K562 (cell line): Measurements from ENCODE around the gene CSTA. TPM values are rescaled to one million over a fixed set of nuclear protein-coding genes. Genes with fewer than 3 reads are reported as not detected.

Source experiments
- ATAC-seq: fragments of 200-7000 bp; cut with Tn5 transposase; 3 replicates; pipeline ENCODE4 v1.9.1; 2020; ENCODE audit warnings: moderate library complexity
- BruUV-seq: library from RNA; stranded (reverse); fragments of 400-500 nt; replicated peaks from 2 replicates; lab custom pipeline; 2021; lab: Mats Ljungman, UMichigan
- CTCF ChIA-PET: fragments of 300-600 bp; formaldehyde crosslinking; extraction: SDS; loops from one replicate; lab custom pipeline; 2021; ENCODE audit warnings: low intra/inter-chr PET ratio; lab: Yijun Ruan, JAX
- POLR2A ChIA-PET: fragments of 300-600, 350-650 bp; sonication (Branson Sonifier 250); formaldehyde crosslinking; extraction: SDS; loops from one replicate; lab custom pipeline; 2021; ENCODE audit warnings: antibody characterized with exemption, inconsistent platforms; lab: Yijun Ruan, JAX
- DNase-seq, 4 experiments: peaks; one replicate each; pipeline versions ENCODE4 v3.0.0 to v3.0.0-alpha.2; 2011 to 2018; ENCODE audit warnings: low spot score in 3 of 4, mixed read lengths in 3 of 4; ENCODE audit errors: extremely low read depth in 1 of 4
- FAIRE-seq: peaks from 2 replicates; lab custom pipeline; 2011; peaks lifted over from hg19 to GRCh38; lab: Jason Lieb, UNC
- H2AFZ ChIP-seq: 2 replicates; pipeline ENCODE4 v1.6.0; 2011; ENCODE audit warnings: low read depth, low read length, control low read depth, inconsistent platforms
- H3K27ac ChIP-seq: fragments of 200-600 bp; 3 replicates; pipeline ENCODE4 v1.8.0; 2011; ENCODE audit warnings: low read depth, mild to moderate bottlenecking, control low read depth, inconsistent platforms, low read length, moderate library complexity, mixed read lengths; ENCODE audit errors: extremely low read depth
- H3K27me3 ChIP-seq, 2 experiments: fragments of 300-600 bp in 1 of 2; 2 replicates in 1 of 2; 3 replicates in 1 of 2; pipeline versions ENCODE4 v1.6.0 to v1.8.0; 2011; ENCODE audit warnings: inconsistent platforms in 2 of 2, low read length in 2 of 2, mild to moderate bottlenecking in 1 of 2, mixed read lengths in 1 of 2, moderate library complexity in 1 of 2; ENCODE audit not compliant: control insufficient read depth in 2 of 2, insufficient read depth in 2 of 2
- H3K36me3 ChIP-seq: fragments of 300-600 bp; 3 replicates; pipeline ENCODE4 v1.8.0; 2011; ENCODE audit warnings: mild to moderate bottlenecking, low read length, inconsistent platforms; ENCODE audit not compliant: control insufficient read depth, insufficient read depth
- H3K4me1 ChIP-seq, 2 experiments: fragments of 200-600 bp in 1 of 2; replicated peaks in 1 of 2; 2 replicates in 1 of 2; 3 replicates in 1 of 2; pipeline versions ENCODE4 v1.5.1 to v1.8.0; 2011; ENCODE audit warnings: inconsistent platforms in 2 of 2, low read length in 2 of 2, mild to moderate bottlenecking in 1 of 2, mixed read lengths in 1 of 2, moderate library complexity in 1 of 2; ENCODE audit not compliant: control insufficient read depth in 2 of 2, insufficient read depth in 2 of 2
- H3K4me2 ChIP-seq: 2 replicates; pipeline ENCODE4 v1.6.1; 2011; ENCODE audit warnings: low read length, control low read depth, inconsistent platforms, mixed read lengths; ENCODE audit not compliant: insufficient read depth
- H3K4me3 ChIP-seq: fragments of 200-600 bp; sonication (generic), shearing (Covaris generic); 2 replicates; pipeline ENCODE4 v1.5.1; 2016; ENCODE audit warnings: control low read depth, inconsistent platforms
- H3K79me2 ChIP-seq: fragments of 200-600 bp; 3 replicates; pipeline ENCODE4 v1.8.0; 2011; ENCODE audit warnings: low read length, inconsistent platforms; ENCODE audit not compliant: control insufficient read depth, insufficient read depth
- H3K9ac ChIP-seq, 2 experiments: 2 replicates each; pipeline versions ENCODE4 v1.6.0 to v1.6.1; 2011; ENCODE audit warnings: low read depth in 2 of 2, low read length in 2 of 2, control low read depth in 1 of 2, inconsistent platforms in 1 of 2, mild to moderate bottlenecking in 1 of 2, mixed read lengths in 1 of 2; ENCODE audit not compliant: insufficient read depth in 1 of 2
- H3K9me1 ChIP-seq: one replicate; pipeline ENCODE4 v1.6.0; 2011; ENCODE audit warnings: inconsistent platforms, mild to moderate bottlenecking, low read length, moderate library complexity; ENCODE audit not compliant: control insufficient read depth, insufficient read depth
- H3K9me3 ChIP-seq: replicated peaks from 2 replicates; pipeline ENCODE4 v1.5.1; 2011; ENCODE audit warnings: low read depth, low read length, inconsistent platforms; ENCODE audit not compliant: control insufficient read depth, insufficient read depth
- H4K20me1 ChIP-seq: replicated peaks from 2 replicates; pipeline ENCODE4 v1.6.1; 2011; ENCODE audit warnings: low read length, inconsistent platforms, mixed read lengths; ENCODE audit not compliant: control insufficient read depth, insufficient read depth
- CBFA2T2 ChIP-seq: fragments of 450-650 bp; conservative IDR thresholded peaks from 2 replicates; pipeline ENCODE4 v1.6.1; 2017; ENCODE audit warnings: mild to moderate bottlenecking
- CHCHD3 ChIP-seq: fragments of 250-450 bp; sonication (Bioruptor Pico); IDR thresholded peaks from 2 replicates; pipeline ENCODE4 v2.1.2; 2022; ENCODE audit warnings: mild to moderate bottlenecking
- DPF2 ChIP-seq: fragments of 450-650 bp; IDR thresholded peaks from 2 replicates; pipeline ENCODE4 v1.6.1; 2016
- ELF4 ChIP-seq: fragments of 450-650 bp; formaldehyde crosslinking; IDR thresholded peaks from 2 replicates; pipeline ENCODE4 v1.4.0; 2022; ENCODE audit warnings: missing genetic modification characterization
- ELK3 ChIP-seq: fragments of 450-650 bp; formaldehyde crosslinking; IDR thresholded peaks from 2 replicates; pipeline ENCODE4 v1.4.0; 2020; ENCODE audit warnings: mild to moderate bottlenecking
- KDM2B ChIP-seq: fragments of 250-450 bp; sonication (Bioruptor Pico); IDR thresholded peaks from 2 replicates; pipeline ENCODE4 v1.8.0; 2021; ENCODE audit warnings: mild to moderate bottlenecking, moderate library complexity
- PHTF2 ChIP-seq: fragments of 250-450 bp; sonication (Bioruptor Pico); IDR thresholded peaks from 2 replicates; pipeline ENCODE4 v1.5.0; 2021; ENCODE audit warnings: mild to moderate bottlenecking
- PYGO2 ChIP-seq: fragments of 450-650 bp; IDR thresholded peaks from 2 replicates; pipeline ENCODE4 v1.6.1; 2016; ENCODE audit warnings: mild to moderate bottlenecking, missing genetic modification characterization, moderate library complexity, missing compliant biosample characterization
- RREB1 ChIP-seq: fragments of 250-450 bp; sonication (Bioruptor Pico); IDR thresholded peaks from 2 replicates; pipeline ENCODE4 v1.4.0; 2020
- SMAD1 ChIP-seq: fragments of 150-350 bp; IDR thresholded peaks from 2 replicates; pipeline ENCODE4 v1.6.1; 2014; ENCODE audit warnings: low read length, low read depth; ENCODE audit not compliant: partially characterized antibody
- SNAPC5 ChIP-seq: fragments of 250-450 bp; sonication (Bioruptor Pico); IDR thresholded peaks from 2 replicates; pipeline ENCODE4 v1.8.0; 2021; ENCODE audit warnings: moderate library complexity, mild to moderate bottlenecking, inconsistent platforms
- TAF1 ChIP-seq: IDR thresholded peaks from 2 replicates; pipeline ENCODE4 v1.6.1; 2011; ENCODE audit warnings: mild to moderate bottlenecking, low read length, moderate library complexity; ENCODE audit not compliant: insufficient read depth, control insufficient read depth, severe bottlenecking; ENCODE audit errors: extremely low read depth
- ZBTB12 ChIP-seq: fragments of 250-450 bp; sonication (Bioruptor Pico); IDR thresholded peaks from 2 replicates; pipeline ENCODE4 v1.4.0; 2020
- ZNF436 ChIP-seq: fragments of 250-450, 450-650 bp; sonication (Bioruptor Pico); formaldehyde crosslinking; IDR thresholded peaks from 2 replicates; pipeline ENCODE4 v1.7.0; 2020; ENCODE audit warnings: mild to moderate bottlenecking
- ZNF764 ChIP-seq: fragments of 250-450 bp; sonication (Bioruptor Pico); IDR thresholded peaks from 2 replicates; pipeline ENCODE4 v1.4.0; 2020; ENCODE audit warnings: low read depth, mild to moderate bottlenecking, moderate library complexity
- WGBS: fragments of 100-300 bp; shearing (Covaris generic); methylation state at CpG from one replicate; pipeline ENCODE4 v1.1.6; 2016; ENCODE audit warnings: low coverage, mixed read lengths; ENCODE audit not compliant: insufficient coverage; ENCODE audit errors: missing lambda C conversion rate; 5-methylcytosine and 5-hydroxymethylcytosine counted together
- in situ Hi-C: fragments of 300-500 bp; cut with MboI; formaldehyde crosslinking; loops from 4 replicates; pipeline ENCODE4 v1.15.0; 2018; ENCODE audit warnings: inconsistent platforms, mixed read lengths
- intact Hi-C: fragments of 100-400 bp; cut with micrococcal nuclease; formaldehyde crosslinking; loops from 2 replicates; pipeline ENCODE4 v1.14.2; 2022
- polyA plus RNA-seq, 8 experiments: library from polyadenylated mRNA; depleted of rRNA in 4 of 8; stranded (reverse) in 5 of 8; unstranded in 3 of 8; fragments of >200 nt; fragmentation: Nextera tagmentation in 2 of 8; fragmentation: Illumina TruSeq in 1 of 8; extraction: Ambion mirVana in 2 of 8; extraction: Trizol in 1 of 8; gene quantifications; 2 replicates each; pipeline versions ENCODE4 v1.2.1 to v1.2.3, GENCODE V29; 2011 to 2014; ENCODE audit warnings: inconsistent platforms in 1 of 8, missing spikeins in 1 of 8
- total RNA-seq, 7 experiments: library from RNA; depleted of rRNA in 6 of 7; stranded (reverse); fragments of >200 nt in 6 of 7; fragmentation: Illumina TruSeq in 2 of 7; extraction: Trizol in 2 of 7; gene quantifications; 2 replicates each; pipeline versions ENCODE4 v1.2.1 to v1.2.3, GENCODE V29; 2011 to 2021; ENCODE audit warnings: low replicate concordance in 1 of 7

The CSTA gene
- total and polyA plus RNA-seq, 9 of the 15 experiments (the other 6 are each of a cell fraction or from before 2014, with no cell fraction given) = 0.11 to 3.1 (median 1.1) TPM

- TF ChIP-seq PHTF2 (CRISPR knock-in tag) (no peak), ZNF764 (CRISPR knock-in tag) (no peak), KDM2B (CRISPR knock-in tag) (no peak), RREB1 (CRISPR knock-in tag) (no peak)
Observed at GRCh38 chr3:122325769-122326168, 721 bp downstream of the CSTA start (continued).

GRCh38 chr3:122331886-122332285 is 6.8 kb downstream of the CSTA start:
- ChIA-PET CTCF (no interaction called here), POLR2A (interaction anchor here (1.0 kb wide), 1 partner anchor 26 kb away, joined by 3 read pairs; no protein-coding TSS in a partner anchor)
- Histone ChIP-seq H4K20me1 (no peaks in the 10 kb centered on the region), H3K9me1 (no peaks in the 10 kb centered on the region), H3K36me3 (no peaks in the 10 kb centered on the region), H3K4me3 (no peak overlapping the region), H3K79me2 (no peaks in the 10 kb centered on the region), H3K9ac (no peak overlapping the region), H3K4me1 (no peaks in the 10 kb centered on the region), H3K9me3 (no peaks in the 10 kb centered on the region), H3K27me3 (no peaks in the 10 kb centered on the region; a peak in 2 of 5 replicates), H3K27ac (no peak overlapping the region), H3K4me2 (no peak overlapping the region), H2AFZ (no peak overlapping the region)
- in situ Hi-C loops = no loop called here
- BruUV-seq = no TSS peak
- no peak for ATAC-seq
- intact Hi-C loops = no loop called here
- FAIRE-seq = no peak
- no peak for DNase-seq
- WGBS = 8% methylated on average over 4 of the region's 4 CpGs
- no peak for TF ChIP-seq SNAPC5 (CRISPR knock-in tag)
- TF ChIP-seq ZNF436 (CRISPR knock-in tag) = no peak
- no peak for TF ChIP-seq CBFA2T2
- no peak for TF ChIP-seq ELF4 (CRISPR knock-in tag)
- no peak for TF ChIP-seq ZBTB12 (CRISPR knock-in tag)
- no peak for TF ChIP-seq SMAD1
- TF ChIP-seq PYGO2 = no peak
- no peak for TF ChIP-seq DPF2
- TF ChIP-seq CHCHD3 = no peak
- TF ChIP-seq ELK3 (CRISPR knock-in tag) = no peak
- no peak for TF ChIP-seq TAF1
